H1 (cell line): ENCODE measurements around the gene SMAD7.

Experiments
- CTCF ChIP-seq, 3 experiments: IDR thresholded peaks; 1 replicate in 2 of 3; 2 replicates in 1 of 3; pipeline versions ENCODE4 v1.5.1 to v1.6.1; 2011; ENCODE audit warnings: low read length in 3 of 3, mild to moderate bottlenecking in 3 of 3, inconsistent platforms in 2 of 3, low read depth in 1 of 3, moderate library complexity in 1 of 3; ENCODE audit not compliant: insufficient read depth in 1 of 3; ENCODE audit errors: control extremely low read depth in 1 of 3
- EP300 ChIP-seq, 2 experiments: IDR thresholded peaks; 1 replicate in 1 of 2; 2 replicates in 1 of 2; pipeline ENCODE4 v1.6.1; 2011 to 2012; ENCODE audit warnings: low read depth in 2 of 2, low read length in 2 of 2, mild to moderate bottlenecking in 2 of 2, borderline replicate concordance in 1 of 2, inconsistent platforms in 1 of 2, moderate library complexity in 1 of 2
- MAX ChIP-seq: IDR thresholded peaks from 2 replicates; pipeline ENCODE4 v1.6.1; 2012; ENCODE audit warnings: inconsistent platforms
- POLR2A ChIP-seq, 2 experiments: IDR thresholded peaks; 1 replicate in 1 of 2; 2 replicates in 1 of 2; pipeline ENCODE4 v1.6.1; 2011; ENCODE audit warnings: low read depth in 2 of 2, low read length in 2 of 2, mild to moderate bottlenecking in 2 of 2; ENCODE audit errors: control extremely low read depth in 1 of 2
- TAF1 ChIP-seq: IDR thresholded peaks from 2 replicates; pipeline ENCODE4 v1.6.1; 2011; ENCODE audit warnings: mild to moderate bottlenecking, low read depth, low read length
- TBP ChIP-seq: IDR thresholded peaks from 2 replicates; pipeline ENCODE4 v1.6.1; 2011; ENCODE audit warnings: low read depth, low read length, improper control_type of control experiment
- TF ChIP-seq, protein P1 (sequence below): IDR thresholded peaks from 2 replicates; pipeline ENCODE4 v1.6.1; 2012; ENCODE audit warnings: inconsistent platforms

DNA sequence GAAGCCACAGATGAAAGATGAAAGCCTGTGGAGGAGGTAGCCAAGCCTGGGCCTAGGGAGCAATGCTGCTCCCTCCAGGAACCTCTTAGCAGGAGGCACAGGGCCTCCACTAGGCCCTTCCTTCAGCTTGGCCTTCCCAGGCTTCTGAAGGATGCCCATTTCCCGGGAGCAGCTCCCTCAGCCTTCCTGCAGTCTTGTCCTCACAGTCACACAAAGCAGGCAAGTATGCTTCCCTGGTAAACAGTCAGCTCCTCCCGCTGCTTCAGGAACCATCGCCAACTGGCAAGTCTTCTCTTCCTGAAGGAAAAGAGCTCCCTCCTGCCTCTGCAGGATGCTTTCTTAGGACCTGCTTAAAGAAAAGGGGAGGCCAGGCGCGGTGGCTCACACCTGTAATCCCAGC is 53.2 kb downstream of the SMAD7 start:
- TF ChIP-seq EP300 (IDR thresholded peaks at IDR 0.05; ENCODE audit: borderline replicate concordance in 1 of 2, low read depth in 2 of 2, low read length in 2 of 2), result no peak
- no peak for TF ChIP-seq CTCF (IDR thresholded peaks at IDR 0.05; ENCODE audit: control extremely low read depth in 1 of 3, insufficient read depth in 1 of 3, low read depth in 1 of 3, low read length in 3 of 3)
- TF ChIP-seq MAX, result no peak
- no peak for TF ChIP-seq POLR2A (IDR thresholded peaks at IDR 0.05; ENCODE audit: control extremely low read depth in 1 of 2, low read depth in 2 of 2, low read length in 2 of 2)
- no peak for TF ChIP-seq TBP
- no peak for TF ChIP-seq TAF1
- TF ChIP-seq, protein P1, sequence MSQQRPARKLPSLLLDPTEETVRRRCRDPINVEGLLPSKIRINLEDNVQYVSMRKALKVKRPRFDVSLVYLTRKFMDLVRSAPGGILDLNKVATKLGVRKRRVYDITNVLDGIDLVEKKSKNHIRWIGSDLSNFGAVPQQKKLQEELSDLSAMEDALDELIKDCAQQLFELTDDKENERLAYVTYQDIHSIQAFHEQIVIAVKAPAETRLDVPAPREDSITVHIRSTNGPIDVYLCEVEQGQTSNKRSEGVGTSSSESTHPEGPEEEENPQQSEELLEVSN, result no peak
